ENCODE data around the gene FAM120B.

Gene FAM120B

DNA sequence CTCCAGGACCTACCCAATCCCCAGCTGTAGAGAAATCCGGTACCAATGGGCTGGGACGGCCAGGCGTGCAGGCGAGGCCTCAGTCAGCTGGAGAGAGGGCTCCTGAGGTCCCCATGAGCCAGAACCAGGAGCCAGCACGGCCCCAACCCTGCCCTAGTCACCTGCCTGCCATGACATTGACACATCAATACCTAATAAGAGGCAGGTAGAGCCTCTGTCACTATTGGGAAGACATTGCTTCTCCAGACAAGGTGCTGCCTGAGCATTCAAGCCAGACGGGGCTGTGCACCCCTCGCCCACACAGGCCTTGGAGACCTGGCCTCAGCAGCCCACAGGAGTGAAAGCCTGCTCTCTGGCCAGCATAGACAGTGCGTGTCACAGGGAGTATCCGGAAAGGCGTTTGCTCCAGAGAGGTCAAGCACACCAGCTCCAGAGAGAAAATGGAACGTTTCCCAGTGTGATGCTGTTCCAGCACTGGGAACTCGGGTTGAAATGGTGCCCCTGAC, 19.1 kb upstream of the FAM120B start:
- no peak for FAIRE-seq

DNA sequence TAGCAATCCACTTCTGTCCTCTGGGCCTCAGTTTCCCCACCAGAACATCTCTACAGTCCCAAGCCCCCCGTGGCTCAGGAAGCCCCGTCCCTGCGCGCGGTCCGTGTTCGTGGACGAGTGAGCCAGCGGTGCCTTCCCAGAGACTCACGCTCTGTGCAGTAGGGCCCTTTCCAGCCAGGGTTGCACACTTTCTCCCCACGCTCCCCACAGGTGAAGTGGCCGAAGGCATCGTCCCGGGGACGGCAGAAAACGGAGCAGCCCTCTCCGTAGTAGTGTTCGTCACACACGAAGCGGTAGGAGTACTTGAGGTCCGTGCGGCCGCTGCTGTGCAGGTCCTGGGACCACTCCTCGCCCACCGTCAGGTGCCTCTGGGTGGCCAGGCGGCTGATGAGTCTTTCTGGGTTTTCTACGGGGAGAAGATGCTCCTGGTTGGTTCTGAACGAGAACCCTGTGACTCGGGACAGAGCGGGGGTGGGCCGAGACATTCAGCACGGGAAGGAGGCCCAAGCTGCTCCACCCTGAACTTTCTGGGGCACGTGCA, 18.4 kb upstream of the FAM120B start:
- FAIRE-seq: no peak

DNA sequence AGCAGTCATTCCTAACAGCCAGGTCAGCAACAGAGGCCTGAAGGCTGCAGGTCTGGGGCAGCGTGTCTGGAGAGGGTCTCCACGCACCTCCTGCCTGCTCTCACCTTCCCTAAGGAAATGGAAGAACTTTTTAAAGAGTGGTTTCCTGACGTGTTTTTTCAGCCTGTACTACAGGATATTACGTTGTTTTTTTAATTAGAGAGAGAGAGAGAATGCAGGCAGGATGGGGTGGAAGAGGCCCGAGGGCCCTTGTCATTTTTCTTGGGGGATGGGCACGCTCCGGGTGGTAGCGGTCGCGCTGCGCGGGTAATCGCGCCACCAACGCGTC, 17.7 kb upstream of the FAM120B start:
- no peak for FAIRE-seq

DNA sequence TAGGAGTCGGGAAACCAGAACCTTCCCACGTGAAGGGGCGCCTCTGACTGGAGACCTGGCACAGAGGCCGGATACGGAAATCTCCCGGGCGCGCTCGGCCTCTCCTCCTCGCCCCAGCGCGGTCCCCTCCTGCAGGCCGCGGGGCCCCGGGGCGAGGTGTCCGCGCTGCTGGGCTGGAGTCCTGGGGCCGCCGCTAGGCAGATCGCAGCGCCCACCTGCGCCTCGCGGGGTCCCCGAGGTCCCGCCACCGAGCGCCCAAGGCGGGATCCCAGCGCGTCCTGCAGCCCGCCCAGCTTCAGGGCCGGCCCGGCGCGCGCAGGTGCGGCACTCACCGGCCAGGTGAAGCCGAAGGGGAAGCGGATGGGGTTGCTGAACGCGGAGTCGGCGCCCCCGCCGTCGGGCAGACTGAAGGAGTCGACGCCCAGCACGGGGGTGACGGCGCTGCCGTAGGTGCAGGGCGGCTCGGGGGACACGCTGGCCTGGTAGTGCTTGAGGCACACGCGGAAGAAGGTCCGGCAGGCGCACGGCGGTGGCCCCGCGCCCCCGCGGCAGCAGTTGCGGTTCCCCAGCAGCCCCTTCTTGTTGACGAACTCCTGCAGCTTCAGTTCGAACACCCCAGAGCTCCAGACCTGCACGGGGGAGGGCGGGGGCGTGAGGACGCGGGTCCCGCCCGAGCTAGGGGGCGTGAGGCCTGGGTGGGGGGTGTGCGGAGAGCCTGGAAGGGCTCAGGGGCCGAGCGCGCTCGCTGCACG, 17.2 kb upstream of the FAM120B start:
- FAIRE-seq: no peak

DNA sequence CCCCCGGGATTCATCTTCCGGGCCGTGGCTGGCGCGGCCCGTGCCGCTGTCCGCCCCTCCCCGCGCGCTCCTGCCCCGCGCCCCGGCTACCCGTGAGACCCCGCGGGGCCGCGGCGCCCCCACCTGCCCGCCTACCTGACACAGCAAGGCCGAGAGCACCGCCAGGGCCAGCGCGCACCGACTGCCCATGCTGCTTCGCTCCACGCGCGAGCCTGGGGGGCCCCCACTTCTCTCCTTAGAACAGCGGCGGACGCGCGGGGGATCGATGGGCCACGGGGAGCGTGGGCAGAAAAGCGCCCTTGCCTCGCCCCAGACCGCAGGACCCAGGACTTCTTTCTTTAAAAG, 16.6 kb upstream of the FAM120B start:
- no peak for FAIRE-seq

DNA sequence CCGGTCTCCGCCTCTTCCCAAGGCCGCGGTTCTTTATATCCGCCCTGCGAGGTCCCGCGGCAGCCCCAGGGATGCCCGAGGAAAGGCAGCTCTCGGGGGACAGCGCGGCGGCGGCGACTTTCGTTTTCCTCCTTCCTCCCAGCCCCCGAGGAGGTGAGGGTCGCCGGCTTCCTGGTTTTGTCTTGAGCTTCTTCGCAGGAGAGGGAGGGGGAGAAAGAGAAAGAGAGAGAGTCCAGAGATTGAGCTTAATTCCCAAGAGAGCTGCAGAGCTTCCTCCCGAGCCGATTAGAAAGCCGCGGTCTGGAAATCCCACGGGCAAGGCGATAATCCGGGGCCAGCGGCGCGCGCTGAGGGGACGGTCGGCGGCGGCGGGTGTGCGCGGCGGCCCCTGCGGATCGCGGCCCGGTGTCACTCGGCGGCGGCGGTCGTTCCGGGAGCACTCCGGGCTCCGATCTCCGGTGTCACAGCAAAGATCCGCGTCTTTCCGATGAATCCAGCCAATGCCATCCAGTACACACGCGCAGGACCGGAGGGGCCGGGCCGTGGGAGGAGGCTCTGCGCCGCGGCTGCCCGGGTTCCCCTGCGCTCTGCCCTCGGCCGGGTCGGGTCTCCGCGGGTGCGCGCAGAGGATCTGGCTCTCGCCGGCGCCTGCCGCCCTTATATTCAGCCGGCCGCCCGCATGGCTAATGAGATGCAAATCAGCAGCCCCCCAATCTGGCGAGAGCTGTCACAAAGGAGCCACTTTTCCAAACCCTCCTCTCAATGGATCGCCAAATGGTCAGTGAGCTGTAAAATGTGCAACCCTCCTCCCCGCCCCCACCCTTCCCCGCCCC, 16.0 kb upstream of the FAM120B start, which contains the start of gene DLL1:
TSS of gene DLL1 (minus strand) at position 783 of the 833 bp plus-strand sequence. CDS start 939 bp downstream, outside the sequence.
- no peak for FAIRE-seq

DNA sequence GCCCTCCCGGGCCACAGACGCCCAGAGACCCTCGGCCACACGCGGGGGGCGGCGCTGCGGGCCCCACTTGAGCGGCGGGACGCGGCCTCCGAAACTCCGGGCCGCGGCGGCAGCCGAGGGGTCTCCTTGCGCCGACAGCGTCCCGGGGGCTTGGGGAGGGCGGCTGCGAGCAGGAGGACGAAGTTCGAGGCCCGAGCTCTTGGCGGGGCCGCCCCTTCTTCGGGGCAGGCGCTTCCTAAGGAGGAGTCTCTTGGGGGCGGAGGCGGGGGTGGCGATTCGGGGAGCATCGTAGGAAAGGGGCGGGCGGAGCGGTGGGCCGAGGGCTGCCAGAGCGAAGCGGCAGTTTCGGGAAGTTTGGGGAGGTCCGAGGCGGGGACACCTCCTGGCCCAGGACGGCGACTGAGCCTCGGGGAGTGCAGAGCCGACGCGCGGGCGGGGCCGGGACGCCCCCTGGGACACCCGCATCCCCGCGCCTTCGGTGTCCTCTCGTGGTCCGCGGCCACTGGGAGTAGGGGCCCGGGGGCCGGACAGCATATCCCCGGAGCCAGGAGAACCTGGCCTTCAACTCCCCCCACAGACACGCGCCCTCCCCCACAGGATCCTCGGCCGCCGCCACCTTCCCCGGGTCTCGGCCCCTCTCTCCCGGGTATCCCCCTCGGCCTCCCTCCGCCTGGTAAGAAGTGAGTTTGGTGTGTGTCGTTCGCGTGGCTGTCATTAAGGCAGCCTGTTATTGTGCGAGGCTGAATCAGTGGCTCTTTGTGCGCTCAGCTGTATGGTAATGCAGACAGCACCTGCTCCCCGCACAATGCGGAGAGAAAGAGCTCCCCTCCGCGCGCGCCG, 15.1 kb upstream of the FAM120B start:
- FAIRE-seq: no peak

DNA sequence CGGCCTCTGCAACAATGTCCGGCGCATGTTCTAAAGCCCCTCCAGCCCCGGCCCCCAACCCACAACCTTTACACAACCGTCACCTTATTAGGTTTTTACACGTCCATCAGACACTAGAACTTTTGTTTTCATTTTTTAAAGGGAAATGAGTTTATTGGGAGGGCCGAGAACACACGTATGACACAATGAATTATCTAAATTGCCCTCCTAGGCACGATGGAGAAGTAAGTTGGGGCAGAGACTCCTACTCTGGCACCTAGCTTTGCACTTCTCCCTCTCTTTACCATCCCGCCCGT, 14.5 kb upstream of the FAM120B start:
- FAIRE-seq: no peak

DNA sequence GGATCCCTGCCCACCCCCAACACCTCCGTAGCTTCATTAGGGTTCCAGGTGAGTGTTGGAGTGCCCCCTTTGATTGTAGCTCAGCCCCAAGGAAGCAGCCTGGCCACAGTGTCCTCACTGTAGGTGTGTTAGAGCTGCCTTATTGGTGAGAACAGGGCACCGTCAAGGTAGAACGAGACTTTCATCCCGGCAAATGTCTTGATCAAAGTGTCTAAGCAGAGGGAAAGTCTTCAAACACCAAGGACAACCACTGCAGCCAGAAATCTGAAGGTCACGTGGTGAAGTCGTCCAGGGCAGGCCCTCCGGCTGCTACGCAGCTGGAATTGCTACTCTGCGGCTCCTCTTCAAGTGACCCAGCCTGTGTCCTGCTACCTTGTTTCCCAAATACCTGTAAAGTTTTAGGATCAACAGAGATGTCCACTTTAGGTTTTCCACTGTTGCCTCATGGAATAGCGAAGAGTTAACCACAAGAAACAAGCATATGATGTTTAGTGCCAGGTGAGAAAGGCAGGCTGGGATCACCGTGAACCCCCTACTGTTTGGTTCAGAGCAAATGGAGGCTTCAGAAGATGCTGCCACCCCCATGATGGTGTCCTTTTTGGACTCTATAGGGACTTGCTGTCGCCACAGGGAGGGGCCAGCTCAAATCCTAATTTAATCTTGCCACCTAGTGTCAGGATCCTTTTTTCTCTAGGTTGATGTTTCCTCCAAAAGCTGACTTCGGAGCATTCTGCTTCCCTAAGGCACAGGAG, 14.0 kb upstream of the FAM120B start:
- FAIRE-seq: no peak

DNA sequence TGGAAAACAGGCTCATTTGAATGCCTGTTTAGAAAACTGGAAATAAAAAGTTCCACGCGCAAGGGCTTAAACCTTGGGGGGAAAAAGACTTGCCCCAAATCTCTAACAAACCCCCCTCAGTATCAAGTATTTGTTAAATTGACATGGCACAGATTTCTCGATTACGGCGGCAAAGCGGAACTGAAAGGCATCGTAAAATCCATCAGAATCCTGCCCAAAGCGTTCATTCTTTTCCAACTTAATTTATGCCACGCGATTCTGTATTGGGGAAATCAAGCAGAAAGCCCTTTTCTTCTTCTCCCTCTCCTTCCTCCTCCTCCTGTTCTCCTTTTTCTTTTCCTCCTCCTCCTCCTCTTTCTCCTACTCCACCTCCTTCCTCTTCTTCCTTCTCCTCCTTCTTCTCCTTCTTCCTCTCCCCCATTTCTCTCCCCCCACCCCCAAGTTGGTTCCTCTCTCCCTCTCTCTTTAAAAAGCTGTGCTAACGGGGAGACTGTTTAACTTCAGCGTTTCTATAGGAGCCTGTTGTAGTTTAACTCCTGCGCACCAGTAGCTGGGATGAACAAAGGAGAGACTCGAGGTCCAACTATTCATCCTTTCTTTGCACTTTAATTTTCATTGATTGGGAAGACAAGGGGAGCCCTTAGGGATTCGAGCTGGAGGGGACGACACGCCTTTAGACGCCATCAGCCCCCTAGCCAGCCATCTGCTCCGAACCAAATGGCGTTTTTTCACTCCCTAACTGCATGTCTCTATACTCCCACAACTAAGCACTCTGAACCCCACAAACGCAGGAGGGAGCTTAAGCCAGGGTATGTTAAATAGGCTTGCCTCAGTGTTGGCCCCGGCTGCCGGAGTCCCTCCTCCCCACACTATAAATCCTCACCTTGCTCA, 13.0 kb upstream of the FAM120B start:
- FAIRE-seq: no peak

DNA sequence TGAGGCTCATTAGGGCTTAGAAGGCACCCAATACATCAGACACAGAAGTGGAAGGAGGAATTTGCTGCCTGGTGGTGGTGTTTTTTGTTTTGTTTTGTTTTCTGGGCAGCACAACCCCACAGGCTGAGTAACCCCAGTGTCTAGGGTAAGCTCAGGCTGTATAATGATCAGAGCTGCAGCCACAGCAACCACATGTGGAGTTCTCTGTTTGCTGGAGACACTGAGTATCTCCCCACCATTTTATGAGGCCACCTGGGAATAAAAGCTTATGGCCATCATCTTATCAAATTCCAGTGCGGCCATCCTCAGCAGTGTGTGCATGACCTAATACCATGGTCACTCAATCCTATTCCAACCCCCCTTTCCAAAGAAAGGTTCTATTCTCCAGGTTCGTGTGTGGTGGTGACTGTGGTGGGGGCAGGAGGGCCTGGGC, 12.2 kb upstream of the FAM120B start:
- no peak for FAIRE-seq

DNA sequence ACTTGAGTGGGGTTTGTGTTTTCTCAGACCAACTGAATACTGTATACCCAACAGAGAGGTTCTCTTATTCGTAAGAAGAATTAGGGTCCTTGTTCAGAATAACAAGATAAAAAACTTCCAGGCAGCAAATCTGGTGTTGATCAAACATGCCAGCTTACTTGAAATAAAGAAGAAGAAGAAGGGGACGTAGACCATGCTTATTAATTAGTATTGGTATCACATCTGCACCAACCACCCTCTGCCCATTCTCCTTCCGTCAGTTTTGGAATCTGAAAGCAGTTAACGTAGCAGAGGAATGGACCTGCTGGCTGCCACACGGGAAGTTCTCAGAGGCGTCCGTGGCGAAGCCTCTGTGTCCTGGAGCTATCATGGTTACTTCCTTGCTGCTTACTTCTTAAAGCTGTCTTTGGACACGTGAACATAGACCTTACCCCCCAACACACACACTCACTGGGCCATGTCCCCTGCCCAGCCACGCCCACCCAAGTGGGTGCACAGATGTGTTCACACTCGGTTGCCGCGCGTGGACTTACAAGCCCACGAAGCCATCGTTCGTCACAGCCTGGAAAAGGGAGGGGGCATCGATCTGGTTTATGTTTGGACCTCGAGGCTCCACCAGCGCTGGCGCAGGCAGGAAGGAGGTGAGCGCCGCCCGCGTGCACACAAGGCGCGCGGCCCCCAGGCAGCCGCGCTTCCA, 11.6 kb upstream of the FAM120B start:
- FAIRE-seq: no peak

DNA sequence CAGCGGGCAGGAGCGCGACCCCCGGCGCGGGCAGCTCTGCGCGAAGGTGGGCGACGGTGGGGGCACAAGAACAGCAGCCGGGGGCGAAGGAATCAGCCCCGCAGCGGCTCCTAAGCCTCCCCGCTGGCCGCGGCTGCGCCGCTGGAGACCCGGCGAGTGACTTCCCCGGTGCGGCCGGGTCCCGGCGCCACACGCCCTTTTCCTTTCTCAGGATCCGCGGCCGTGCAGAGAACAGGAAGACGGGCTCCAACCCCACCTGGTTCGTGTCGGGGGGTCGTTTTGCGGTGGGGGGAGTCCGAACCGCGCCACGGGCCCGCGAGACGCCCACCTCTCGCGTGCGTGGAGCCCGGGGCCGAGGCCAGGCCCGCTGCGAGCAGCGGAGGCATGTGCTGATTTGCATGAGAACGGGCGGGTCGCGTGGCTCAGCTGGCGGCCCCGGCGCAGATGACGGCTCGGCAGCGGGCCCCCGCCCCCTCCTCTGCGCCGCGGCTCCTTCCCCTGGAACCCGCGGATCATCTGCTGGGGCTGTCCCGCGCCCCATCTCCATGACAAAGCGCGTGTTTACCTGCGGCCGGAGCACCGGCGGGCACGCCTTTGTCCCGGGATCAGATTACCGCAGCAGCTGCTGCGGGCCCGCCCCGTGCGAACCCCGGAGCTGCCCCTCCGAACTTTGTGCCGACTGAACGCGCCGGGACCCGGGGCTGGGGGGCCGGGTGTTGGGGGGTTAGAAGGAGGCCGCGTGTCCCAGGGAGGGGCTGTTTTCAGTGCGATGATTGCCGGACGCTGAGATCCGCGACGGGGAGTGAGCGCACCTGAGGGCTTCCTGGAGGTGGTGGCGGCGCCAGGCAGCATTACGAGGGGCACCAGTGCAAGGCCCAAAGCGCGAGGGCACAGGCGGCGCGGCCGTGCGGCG, 10.8 kb upstream of the FAM120B start:
- FAIRE-seq: no peak

DNA sequence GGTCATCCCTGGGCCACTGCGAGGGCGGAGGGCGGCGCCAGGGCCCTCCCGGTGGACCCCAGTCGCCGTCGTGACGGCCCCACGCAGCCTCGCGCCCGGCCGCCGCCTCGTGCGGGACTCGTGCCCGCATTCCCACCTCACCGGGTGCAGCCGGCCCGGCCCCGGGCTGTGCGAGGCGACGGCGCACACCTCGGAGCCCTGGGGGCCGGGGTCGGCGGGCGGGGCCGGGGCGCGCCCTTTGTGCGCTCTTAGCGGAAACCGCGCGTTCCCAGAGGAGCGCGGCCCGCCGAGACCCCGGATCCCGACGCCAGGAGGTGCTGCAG, 10.2 kb upstream of the FAM120B start:
- FAIRE-seq: no peak

DNA sequence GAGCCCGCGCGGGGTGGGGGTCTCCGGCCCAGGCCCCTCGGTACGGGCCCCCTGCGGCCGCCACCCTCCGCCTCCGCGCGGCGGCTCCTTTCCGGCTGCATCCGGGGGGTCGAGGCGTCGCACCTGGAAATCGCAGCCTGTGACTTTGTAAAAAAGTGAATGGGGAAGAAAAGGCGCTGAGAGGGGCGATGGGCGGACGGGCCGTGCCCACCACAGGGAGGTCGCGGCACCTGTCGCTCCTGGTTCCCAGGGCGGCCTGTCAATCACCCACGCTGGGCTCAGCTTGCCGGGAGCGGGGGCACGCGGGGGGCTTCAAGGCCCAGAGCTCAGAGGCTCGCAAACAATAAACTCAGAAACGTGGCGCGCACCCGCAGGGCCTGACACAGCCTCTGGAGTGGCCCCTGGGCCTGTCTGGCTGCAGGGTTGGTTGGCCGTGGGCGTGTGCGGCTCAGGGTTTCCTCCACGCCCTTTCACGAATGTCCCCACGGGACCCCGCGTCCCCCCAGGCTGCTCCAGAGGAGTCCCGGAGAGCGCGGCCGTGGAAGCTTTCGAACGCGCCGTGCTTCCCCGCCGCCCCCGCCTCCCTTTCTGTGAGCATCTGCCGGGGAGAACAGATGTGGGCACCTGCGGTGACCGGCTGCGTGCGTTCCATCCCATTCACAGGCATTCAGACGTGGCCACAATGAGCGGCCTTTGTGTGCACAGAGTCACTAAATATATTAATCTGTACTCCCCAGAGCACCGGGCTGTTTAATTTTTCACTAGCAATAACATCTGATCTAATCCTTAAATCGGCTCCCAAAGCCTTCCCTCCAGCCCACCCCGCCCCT, 9.6 kb upstream of the FAM120B start:
- no peak for FAIRE-seq

DNA sequence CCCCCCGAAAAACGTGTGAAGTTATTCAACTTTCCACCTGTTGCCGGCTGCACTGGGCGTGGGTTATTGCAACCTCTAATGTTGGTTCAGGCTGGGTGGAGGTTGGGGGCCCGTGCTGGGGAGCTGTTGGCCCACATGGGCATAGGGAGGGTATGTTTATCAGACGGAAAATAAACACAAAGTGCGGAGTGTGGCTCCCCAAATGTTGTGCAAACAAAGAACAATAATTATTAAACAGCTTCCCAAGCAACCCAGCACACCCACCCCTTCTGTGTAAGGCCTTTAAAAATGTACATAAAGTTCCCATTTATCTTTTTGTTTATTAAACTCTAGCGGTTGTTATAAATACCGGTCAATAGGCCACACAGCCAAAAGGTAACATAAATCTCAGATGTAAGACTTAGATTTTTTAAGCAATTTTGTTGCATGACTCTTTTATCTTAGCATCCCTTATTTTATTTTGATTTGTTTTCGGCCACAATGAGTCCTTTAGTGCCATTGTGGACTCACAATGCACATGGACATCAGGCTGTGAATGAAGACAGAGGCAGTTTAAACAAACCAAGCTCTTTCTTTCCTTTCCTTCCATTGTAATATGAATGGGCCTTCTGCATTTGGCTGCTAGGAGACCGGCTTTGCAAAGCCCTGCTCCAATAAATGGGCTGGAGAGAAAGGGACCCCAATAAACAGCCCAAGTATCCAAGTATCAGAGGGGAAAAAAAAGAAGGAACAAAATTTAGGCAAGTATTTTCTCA, 8.8 kb upstream of the FAM120B start:
- no peak for FAIRE-seq

DNA sequence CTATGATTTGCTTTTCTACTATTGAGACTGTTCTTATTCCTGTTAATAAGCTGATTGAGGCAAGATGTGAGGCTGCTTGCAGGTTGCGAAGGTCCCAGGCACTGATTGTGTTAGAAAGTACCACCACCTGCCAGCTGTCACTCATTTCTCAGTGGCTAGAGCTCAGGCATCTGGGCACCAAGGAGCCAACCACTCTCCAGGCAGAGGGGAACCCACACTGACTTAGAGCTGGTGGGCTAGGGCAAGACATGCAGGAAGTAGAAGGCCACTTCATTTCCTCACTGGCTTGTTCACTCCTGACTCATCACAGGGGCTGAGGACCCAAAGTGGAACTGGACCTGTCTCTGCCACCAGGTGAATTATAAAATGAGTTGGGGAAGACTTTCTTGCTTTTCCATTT, 7.9 kb upstream of the FAM120B start:
- FAIRE-seq: no peak

DNA sequence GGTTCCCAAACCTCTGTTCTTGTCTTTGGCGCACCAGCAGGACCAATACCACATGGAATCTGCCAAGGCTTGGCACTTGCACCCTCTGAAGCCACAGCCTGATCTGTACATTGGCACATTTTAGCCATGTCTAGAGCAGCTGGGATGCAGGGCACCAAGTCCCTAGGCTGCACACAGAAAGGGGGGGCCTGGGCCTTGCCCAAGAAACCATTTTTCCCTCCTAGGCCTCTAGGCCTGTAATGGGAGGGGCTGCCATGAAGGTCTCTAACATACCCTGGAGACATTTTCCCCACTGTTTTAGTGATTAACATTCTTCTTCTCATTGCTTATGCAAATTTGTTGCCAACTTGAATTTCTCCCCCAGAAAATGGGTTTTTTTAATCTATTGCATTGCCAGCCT, 5.4 kb upstream of the FAM120B start:
- FAIRE-seq: no peak

Data from G401.6 (cell line).